ENCODE data around the gene CTBP1. TPM values are rescaled to one million over a fixed set of nuclear protein-coding genes. Genes with fewer than 3 reads are reported as not detected.

CTBP1 gene
- total and polyA plus RNA-seq, 4 donors, result 98.8 to 232 (median 168) TPM

- H3K9me3 ChIP-seq (ENCODE audit: control insufficient read depth, insufficient read depth, low read length), result no peaks in the 10 kb centered on the region
- no peak overlapping the region for H3K4me3 ChIP-seq (ENCODE audit: low read depth, low read length)
- DNase-seq (ENCODE audit: low read depth in 4 of 6, low spot score in 6 of 6), result no peak
- WGBS (ENCODE audit: insufficient coverage), result 90% methylated on average over 19 of the region's 19 CpGs
- H3K27me3 ChIP-seq (ENCODE audit: control insufficient read depth, insufficient read depth, low read length), result no peaks in the 10 kb centered on the region
- peaks cover 32% of the 10 kb centered on the region for H3K36me3 ChIP-seq (ENCODE audit: control insufficient read depth, insufficient read depth, low read length)
- peaks cover 35% of the 10 kb centered on the region for H3K4me1 ChIP-seq (ENCODE audit: control insufficient read depth, insufficient read depth, low read length)
- no peak overlapping the region for H3K27ac ChIP-seq (ENCODE audit: low read depth, low read length)
Measured at GRCh38 chr4:1202526-1203011, 46.4 kb downstream of the CTBP1 start.

GRCh38 chr4:1201851-1202525 is 46.9 kb downstream of the CTBP1 start:
- H3K9me3 ChIP-seq (ENCODE audit: control insufficient read depth, insufficient read depth, low read length), result no peaks in the 10 kb centered on the region
- H3K4me3 ChIP-seq (ENCODE audit: low read depth, low read length), result no peak overlapping the region
- H3K27ac ChIP-seq (ENCODE audit: low read depth, low read length), result no peak overlapping the region
- 81% methylated on average over 26 of the region's 26 CpGs for WGBS (ENCODE audit: insufficient coverage)
- no peaks in the 10 kb centered on the region for H3K27me3 ChIP-seq (ENCODE audit: control insufficient read depth, insufficient read depth, low read length)
- H3K36me3 ChIP-seq (ENCODE audit: control insufficient read depth, insufficient read depth, low read length), result peaks cover 27% of the 10 kb centered on the region
- no peak for DNase-seq (ENCODE audit: low read depth in 4 of 6, low spot score in 6 of 6)
- peaks cover 30% of the 10 kb centered on the region for H3K4me1 ChIP-seq (ENCODE audit: control insufficient read depth, insufficient read depth, low read length)

DNA sequence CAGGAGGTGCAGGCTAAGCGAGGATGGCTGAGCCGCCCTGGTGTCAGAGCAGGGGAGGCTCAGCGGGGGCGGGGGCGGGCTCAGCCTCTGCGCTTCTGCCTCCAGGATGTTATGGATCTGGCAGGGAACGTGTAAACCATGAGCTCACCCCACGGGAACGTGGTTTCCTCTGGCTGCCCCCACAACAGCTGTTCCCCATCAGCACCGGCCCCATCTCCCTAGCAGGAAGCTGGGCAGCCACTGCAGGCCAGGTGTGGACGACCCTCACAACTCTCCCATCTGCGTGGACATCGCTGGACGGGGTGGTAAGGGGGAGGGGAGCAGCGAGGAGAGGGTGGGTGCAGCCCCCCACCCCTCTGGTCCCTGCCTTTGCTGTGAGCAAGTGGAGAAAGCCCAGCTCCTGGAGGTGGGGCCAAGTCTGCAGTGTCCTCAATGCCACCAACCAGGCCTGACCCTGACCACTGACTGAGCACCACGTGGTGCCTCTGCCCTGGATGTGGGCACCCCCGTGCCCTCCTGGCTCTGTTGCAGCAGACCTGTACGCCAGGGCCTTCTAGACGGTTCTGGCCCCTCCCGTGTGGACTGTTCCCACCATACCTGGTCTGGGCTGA is 48.4 kb downstream of the CTBP1 start:
- Histone ChIP-seq H3K27me3 (ENCODE audit: control insufficient read depth, insufficient read depth, low read length) (no peaks in the 10 kb centered on the region), H3K4me1 (ENCODE audit: control insufficient read depth, insufficient read depth, low read length) (peaks cover 23% of the 10 kb centered on the region), H3K27ac (ENCODE audit: low read depth, low read length) (peak overlapping the region; percentile 40), H3K4me3 (ENCODE audit: low read depth, low read length) (no peak overlapping the region), H3K36me3 (ENCODE audit: control insufficient read depth, insufficient read depth, low read length) (peaks cover 13% of the 10 kb centered on the region), H3K9me3 (ENCODE audit: control insufficient read depth, insufficient read depth, low read length) (no peaks in the 10 kb centered on the region)
- 56% methylated on average over 16 of the region's 20 CpGs for WGBS (ENCODE audit: insufficient coverage)
- DNase-seq (ENCODE audit: low read depth in 4 of 6, low spot score in 6 of 6), result peak in 1 of 6 donors; percentile 60

DNA sequence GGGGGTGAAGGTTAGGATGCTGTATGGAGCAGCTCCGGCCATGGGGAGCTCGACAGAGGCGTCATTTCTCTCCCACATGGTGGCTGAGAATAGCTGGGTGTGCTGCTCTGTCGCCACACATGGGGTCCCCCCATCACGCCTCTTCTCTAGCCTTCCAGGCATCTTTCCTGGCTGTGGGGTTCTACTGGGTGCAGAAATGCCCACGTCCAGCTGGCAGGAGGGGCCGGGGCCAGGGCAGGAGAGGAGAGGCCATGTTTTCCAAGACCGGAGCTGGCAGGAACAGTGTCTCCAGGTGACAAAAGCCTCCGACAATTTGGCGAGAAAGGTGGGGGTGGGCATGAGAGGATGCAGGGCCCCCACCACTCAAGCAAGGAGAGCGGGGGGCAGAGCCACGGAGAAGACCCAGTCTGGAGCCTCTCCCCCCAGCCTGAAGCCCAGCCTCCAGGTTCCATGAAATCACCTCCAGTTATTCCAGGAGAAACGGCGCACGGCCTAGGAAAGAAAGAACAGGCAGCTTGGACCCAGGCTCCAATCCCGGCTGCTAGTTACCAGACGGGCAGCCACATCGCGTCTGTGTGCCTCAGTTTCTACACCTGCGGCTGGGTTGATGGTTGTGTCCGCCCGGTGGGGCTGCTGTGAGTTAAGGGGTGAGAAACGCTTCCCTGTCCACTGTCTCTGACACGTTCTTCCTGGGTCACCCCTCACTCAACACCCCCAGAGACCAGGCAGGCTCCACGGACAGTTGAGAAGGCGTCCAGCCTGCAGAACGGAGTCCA is 49.2 kb downstream of the CTBP1 start:
- Histone ChIP-seq H3K4me1 (ENCODE audit: control insufficient read depth, insufficient read depth, low read length) (peaks cover 23% of the 10 kb centered on the region), H3K27ac (ENCODE audit: low read depth, low read length) (peak overlapping the region; percentile 40), H3K27me3 (ENCODE audit: control insufficient read depth, insufficient read depth, low read length) (no peaks in the 10 kb centered on the region), H3K9me3 (ENCODE audit: control insufficient read depth, insufficient read depth, low read length) (no peaks in the 10 kb centered on the region), H3K4me3 (ENCODE audit: low read depth, low read length) (no peak overlapping the region), H3K36me3 (ENCODE audit: control insufficient read depth, insufficient read depth, low read length) (peaks cover 5% of the 10 kb centered on the region)
- 74% methylated on average over 16 of the region's 27 CpGs for WGBS (ENCODE audit: insufficient coverage)
- no peak for DNase-seq (ENCODE audit: low read depth in 4 of 6, low spot score in 6 of 6)

GRCh38 chr4:1198098-1198844 is 50.7 kb downstream of the CTBP1 start:
- Histone ChIP-seq H3K36me3 (ENCODE audit: control insufficient read depth, insufficient read depth, low read length) (peaks cover 7% of the 10 kb centered on the region), H3K27ac (ENCODE audit: low read depth, low read length) (no peak overlapping the region)

DNA sequence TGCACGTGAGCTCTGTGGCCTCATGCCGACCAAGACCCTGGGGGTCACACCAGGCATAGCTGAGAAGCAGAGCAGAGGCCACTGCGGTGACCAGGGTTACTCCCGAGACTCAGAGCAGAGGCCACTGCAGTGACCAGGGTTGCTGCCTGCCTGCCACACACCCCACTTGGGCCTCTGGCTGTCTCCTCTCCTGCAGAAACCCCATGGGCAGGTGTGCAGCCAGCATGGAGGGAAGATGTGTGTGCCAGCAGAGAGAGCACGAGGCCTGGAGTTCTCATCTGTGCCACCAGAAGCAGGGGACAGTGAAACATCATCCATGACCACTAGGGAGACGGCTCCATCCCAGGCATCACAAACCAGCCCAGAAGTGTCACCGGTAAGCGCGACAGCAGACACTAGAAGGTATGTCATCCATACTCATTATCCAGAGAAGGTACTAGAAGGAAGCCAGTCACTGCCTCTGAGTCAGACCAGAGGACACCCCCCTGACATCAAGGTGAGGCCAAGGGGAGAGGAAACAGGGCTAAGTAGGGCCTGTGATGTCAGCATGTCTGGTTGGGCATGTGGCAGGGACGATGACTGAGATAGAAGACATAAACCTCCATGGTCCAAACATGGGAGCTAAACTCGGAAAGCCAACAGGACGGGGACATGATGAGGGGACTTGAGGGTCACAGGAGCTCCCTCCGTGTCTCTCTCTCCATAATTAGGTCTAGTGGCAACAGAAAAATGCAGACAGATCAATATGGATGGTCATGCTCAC is 52.3 kb downstream of the CTBP1 start:
- Histone ChIP-seq H3K9me3 (ENCODE audit: control insufficient read depth, insufficient read depth, low read length) (no peaks in the 10 kb centered on the region), H3K27ac (ENCODE audit: low read depth, low read length) (no peak overlapping the region), H3K36me3 (ENCODE audit: control insufficient read depth, insufficient read depth, low read length) (peaks cover 7% of the 10 kb centered on the region), H3K4me3 (ENCODE audit: low read depth, low read length) (no peak overlapping the region), H3K4me1 (ENCODE audit: control insufficient read depth, insufficient read depth, low read length) (peaks cover 46% of the 10 kb centered on the region), H3K27me3 (ENCODE audit: control insufficient read depth, insufficient read depth, low read length) (no peaks in the 10 kb centered on the region)
- no peak for DNase-seq (ENCODE audit: low read depth in 4 of 6, low spot score in 6 of 6)
- 78% methylated on average over 10 of the region's 13 CpGs for WGBS (ENCODE audit: insufficient coverage)

More at GRCh38 chr4:1198098-1198844, 50.7 kb downstream of the CTBP1 start:
- Histone ChIP-seq H3K4me1 (ENCODE audit: control insufficient read depth, insufficient read depth, low read length) (peaks cover 35% of the 10 kb centered on the region), H3K9me3 (ENCODE audit: control insufficient read depth, insufficient read depth, low read length) (no peaks in the 10 kb centered on the region), H3K27me3 (ENCODE audit: control insufficient read depth, insufficient read depth, low read length) (no peaks in the 10 kb centered on the region), H3K4me3 (ENCODE audit: low read depth, low read length) (no peak overlapping the region)
- no peak for DNase-seq (ENCODE audit: low read depth in 4 of 6, low spot score in 6 of 6)
- 81% methylated on average over 21 of the region's 24 CpGs for WGBS (ENCODE audit: insufficient coverage)

GRCh38 chr4:1195891-1196401 is 53.0 kb downstream of the CTBP1 start:
- Histone ChIP-seq H3K27ac (ENCODE audit: low read depth, low read length) (no peak overlapping the region), H3K4me1 (ENCODE audit: control insufficient read depth, insufficient read depth, low read length) (peaks cover 42% of the 10 kb centered on the region), H3K9me3 (ENCODE audit: control insufficient read depth, insufficient read depth, low read length) (no peaks in the 10 kb centered on the region), H3K4me3 (ENCODE audit: low read depth, low read length) (no peak overlapping the region), H3K27me3 (ENCODE audit: control insufficient read depth, insufficient read depth, low read length) (no peaks in the 10 kb centered on the region), H3K36me3 (ENCODE audit: control insufficient read depth, insufficient read depth, low read length) (peaks cover 7% of the 10 kb centered on the region)
- no peak for DNase-seq (ENCODE audit: low read depth in 4 of 6, low spot score in 6 of 6)
- WGBS (ENCODE audit: insufficient coverage), result 81% methylated on average over 13 of the region's 16 CpGs

- Histone ChIP-seq H3K27me3 (ENCODE audit: control insufficient read depth, insufficient read depth, low read length) (no peaks in the 10 kb centered on the region), H3K4me1 (ENCODE audit: control insufficient read depth, insufficient read depth, low read length) (peaks cover 35% of the 10 kb centered on the region), H3K9me3 (ENCODE audit: control insufficient read depth, insufficient read depth, low read length) (no peaks in the 10 kb centered on the region), H3K36me3 (ENCODE audit: control insufficient read depth, insufficient read depth, low read length) (peaks cover 4% of the 10 kb centered on the region), H3K27ac (ENCODE audit: low read depth, low read length) (no peak overlapping the region), H3K4me3 (ENCODE audit: low read depth, low read length) (no peak overlapping the region)
- DNase-seq (ENCODE audit: low read depth in 4 of 6, low spot score in 6 of 6), result no peak
- 91% methylated on average over 25 of the region's 29 CpGs for WGBS (ENCODE audit: insufficient coverage)
Measured at GRCh38 chr4:1195109-1195671, 53.7 kb downstream of the CTBP1 start.

All from spinal cord (tissue), 10 donors.